ENCODE results near the gene DRGX. TPM values are rescaled to one million over a fixed set of nuclear protein-coding genes. Genes with fewer than 3 reads are reported as not detected.

Gene DRGX
- total RNA-seq, 1 experiment from 2014 or later = not detected

DNA sequence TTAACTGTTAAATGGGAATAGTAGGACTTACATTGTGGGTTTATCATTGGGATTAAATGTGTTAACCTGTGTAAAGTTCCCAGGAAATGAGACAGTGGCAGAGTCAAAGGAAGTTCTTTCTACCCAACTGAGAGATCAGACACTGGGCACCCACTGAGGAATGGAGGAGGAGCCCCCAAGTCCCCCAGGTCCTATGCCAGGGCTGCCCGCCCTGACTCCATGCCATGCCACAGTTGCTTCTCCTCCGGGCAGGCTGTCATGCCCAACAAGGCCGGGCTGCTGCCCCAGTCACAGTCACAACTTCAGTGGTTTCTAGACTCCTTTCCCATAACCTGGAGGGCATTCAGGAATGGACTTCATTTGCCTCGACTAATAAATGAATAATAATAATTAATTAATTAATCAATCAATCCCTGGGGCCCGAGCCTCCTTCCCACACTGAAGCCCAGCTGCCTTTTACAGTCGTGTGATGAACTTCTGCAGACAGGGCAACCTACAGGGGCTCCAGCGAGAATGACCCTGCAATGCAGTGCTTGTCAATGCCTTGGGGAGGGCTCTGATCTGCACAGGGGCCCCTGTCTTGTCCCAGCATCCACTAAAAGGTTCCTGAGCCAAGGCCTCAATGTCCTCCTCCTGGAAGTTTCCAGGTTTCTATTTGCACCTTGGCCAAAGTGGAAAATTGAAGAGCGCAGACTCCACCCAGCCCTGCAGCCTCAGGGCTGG lies 32.4 kb downstream of the DRGX start:
- Histone ChIP-seq H3K79me2 (ENCODE audit: low read length) (no peaks in the 10 kb centered on the region), H3K36me3 (ENCODE audit: insufficient read depth, low read length) (no peaks in the 10 kb centered on the region), H3K4me3 (ENCODE audit: low read length) (no peak overlapping the region), H3K27ac (ENCODE audit: low read length) (no peak overlapping the region), H3K27me3 (ENCODE audit: low read length) (no peaks in the 10 kb centered on the region), H2AFZ (ENCODE audit: low read length) (no peak overlapping the region), H3K9me3 (ENCODE audit: low read length) (no peaks in the 10 kb centered on the region), H4K20me1 (ENCODE audit: insufficient read depth, low read depth, low read length) (no peaks in the 10 kb centered on the region), H3K9me2 (replicated peaks; ENCODE audit: insufficient read depth, low read length) (no peaks in the 10 kb centered on the region), H3K4me2 (ENCODE audit: low read depth, low read length, poor library complexity, severe bottlenecking) (no peak overlapping the region), H3K4me1 (ENCODE audit: low read length) (no peaks in the 10 kb centered on the region), H3K9ac (ENCODE audit: low read length) (no peak overlapping the region)
- DNase-seq = no peak

DNA sequence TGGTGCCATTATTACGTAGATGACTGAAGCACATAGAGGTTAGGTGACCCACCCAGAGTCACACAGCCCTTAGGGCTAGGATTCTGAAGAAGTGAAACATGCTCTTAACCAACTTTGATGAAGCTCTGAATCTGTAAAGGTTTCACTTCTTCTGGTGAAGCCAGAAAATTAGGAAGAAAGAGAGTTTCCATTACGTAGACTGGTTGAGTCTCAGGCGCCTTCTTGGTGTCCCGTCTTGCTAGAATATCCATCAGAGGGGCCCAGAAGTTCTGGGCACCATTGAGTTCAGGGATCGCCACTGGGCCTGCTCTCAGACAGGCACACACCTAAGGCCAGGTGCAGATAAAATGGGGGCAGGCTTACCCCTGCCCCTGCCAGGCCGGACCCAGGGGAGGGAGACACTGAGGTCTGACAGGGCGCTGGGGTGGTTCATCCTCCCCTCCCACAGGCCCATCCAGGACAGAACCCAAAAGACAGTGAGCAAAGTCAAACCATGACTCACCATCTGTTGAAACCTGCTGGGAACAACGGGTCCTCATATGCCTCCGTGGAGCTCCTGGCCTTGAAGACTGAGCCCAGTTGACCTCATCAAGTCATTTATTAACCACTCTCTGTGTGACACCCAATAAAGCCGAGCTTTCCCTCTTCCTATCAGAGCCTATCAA lies 33.2 kb downstream of the DRGX start:
- H3K9me3 ChIP-seq (ENCODE audit: low read length) = no peaks in the 10 kb centered on the region
- no peaks in the 10 kb centered on the region for H3K9me2 ChIP-seq (replicated peaks; ENCODE audit: insufficient read depth, low read length)
- no peaks in the 10 kb centered on the region for H3K27me3 ChIP-seq (ENCODE audit: low read length)
- no peaks in the 10 kb centered on the region for H3K4me1 ChIP-seq (ENCODE audit: low read length)
- H3K79me2 ChIP-seq (ENCODE audit: low read length) = no peaks in the 10 kb centered on the region
- no peaks in the 10 kb centered on the region for H4K20me1 ChIP-seq (ENCODE audit: insufficient read depth, low read depth, low read length)
- H3K9ac ChIP-seq (ENCODE audit: low read length) = no peak overlapping the region
- no peak overlapping the region for H3K4me2 ChIP-seq (ENCODE audit: low read depth, low read length, poor library complexity, severe bottlenecking)
- no peak overlapping the region for H3K4me3 ChIP-seq (ENCODE audit: low read length)
- no peak overlapping the region for H3K27ac ChIP-seq (ENCODE audit: low read length)
- H2AFZ ChIP-seq (ENCODE audit: low read length) = no peak overlapping the region
- no peaks in the 10 kb centered on the region for H3K36me3 ChIP-seq (ENCODE audit: insufficient read depth, low read length)
- DNase-seq = no peak

DNA sequence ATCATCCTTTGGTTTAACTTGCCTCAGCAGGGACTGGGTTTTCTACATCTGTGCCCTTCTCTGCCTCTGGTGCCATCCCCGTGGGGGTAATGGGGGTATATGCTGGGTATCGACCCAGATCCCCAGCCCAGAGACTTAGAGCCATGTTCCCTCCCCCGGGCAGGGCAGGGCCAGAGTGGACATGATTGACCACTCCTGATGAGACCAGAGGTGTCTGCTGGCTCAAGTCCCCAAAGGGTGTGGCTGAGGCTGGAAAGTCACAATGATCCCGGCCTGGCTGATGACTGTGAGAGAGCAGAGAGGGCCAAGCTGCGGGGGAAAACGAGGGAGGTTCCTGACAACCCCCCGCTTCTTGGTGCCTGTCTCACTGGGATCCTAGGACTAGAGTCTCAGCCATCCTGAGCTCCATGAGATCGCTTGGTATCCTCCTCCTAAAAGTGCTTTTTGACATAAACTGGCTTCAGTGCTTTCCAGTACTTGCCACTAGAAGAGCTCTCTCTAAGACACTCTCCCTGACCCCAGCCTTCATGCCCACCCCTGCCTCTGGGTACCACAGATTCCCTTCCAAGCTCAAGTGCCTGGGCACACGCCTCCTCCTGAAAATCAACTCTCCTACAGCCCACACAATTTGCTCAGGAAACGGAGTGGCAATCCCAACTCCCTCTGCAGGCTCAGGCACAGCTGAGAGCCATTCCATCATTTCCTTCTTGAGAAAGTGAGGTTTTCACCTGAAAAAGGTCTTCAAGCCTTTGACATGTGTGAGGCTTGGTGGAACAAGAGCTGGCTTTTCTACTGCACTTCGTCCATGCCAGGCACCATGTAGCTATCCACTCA lies 33.9 kb downstream of the DRGX start:
- H3K9ac ChIP-seq (ENCODE audit: low read length) = no peak overlapping the region
- H3K4me1 ChIP-seq (ENCODE audit: low read length) = no peaks in the 10 kb centered on the region
- no peaks in the 10 kb centered on the region for H3K9me2 ChIP-seq (replicated peaks; ENCODE audit: insufficient read depth, low read length)
- no peak for DNase-seq
- no peaks in the 10 kb centered on the region for H4K20me1 ChIP-seq (ENCODE audit: insufficient read depth, low read depth, low read length)
- no peak overlapping the region for H2AFZ ChIP-seq (ENCODE audit: low read length)
- no peaks in the 10 kb centered on the region for H3K9me3 ChIP-seq (ENCODE audit: low read length)
- H3K79me2 ChIP-seq (ENCODE audit: low read length) = no peaks in the 10 kb centered on the region
- no peaks in the 10 kb centered on the region for H3K36me3 ChIP-seq (ENCODE audit: insufficient read depth, low read length)
- no peak overlapping the region for H3K4me3 ChIP-seq (ENCODE audit: low read length)
- H3K27ac ChIP-seq (ENCODE audit: low read length) = no peak overlapping the region
- no peaks in the 10 kb centered on the region for H3K27me3 ChIP-seq (ENCODE audit: low read length)
- no peak overlapping the region for H3K4me2 ChIP-seq (ENCODE audit: low read depth, low read length, poor library complexity, severe bottlenecking)

DNA sequence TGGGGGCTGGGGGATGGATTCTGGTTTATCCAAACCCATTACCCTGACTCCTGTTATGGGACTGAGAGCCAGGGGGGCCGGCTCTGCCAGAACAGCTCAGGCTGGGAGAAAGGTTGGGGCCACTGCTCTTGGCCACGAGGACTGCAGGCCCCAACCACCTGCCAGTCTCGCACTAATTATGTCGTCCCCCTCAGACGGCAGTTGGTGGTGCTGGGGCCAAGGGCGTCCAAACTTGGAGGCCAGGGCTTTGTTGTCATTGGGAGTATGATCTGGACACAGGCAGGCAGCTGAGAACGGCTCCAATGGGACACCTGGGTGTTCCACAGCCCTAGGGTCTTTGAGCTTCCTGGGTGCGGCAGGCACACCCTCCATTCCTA lies 34.7 kb downstream of the DRGX start:
- no peak for DNase-seq
- no peaks in the 10 kb centered on the region for H3K79me2 ChIP-seq (ENCODE audit: low read length)
- no peak overlapping the region for H3K27ac ChIP-seq (ENCODE audit: low read length)
- no peak overlapping the region for H2AFZ ChIP-seq (ENCODE audit: low read length)
- H3K4me1 ChIP-seq (ENCODE audit: low read length) = no peaks in the 10 kb centered on the region
- no peaks in the 10 kb centered on the region for H3K9me3 ChIP-seq (ENCODE audit: low read length)
- no peak overlapping the region for H3K4me2 ChIP-seq (ENCODE audit: low read depth, low read length, poor library complexity, severe bottlenecking)
- no peaks in the 10 kb centered on the region for H3K36me3 ChIP-seq (ENCODE audit: insufficient read depth, low read length)
- H3K27me3 ChIP-seq (ENCODE audit: low read length) = no peaks in the 10 kb centered on the region
- no peak overlapping the region for H3K4me3 ChIP-seq (ENCODE audit: low read length)
- H3K9ac ChIP-seq (ENCODE audit: low read length) = no peak overlapping the region
- no peaks in the 10 kb centered on the region for H3K9me2 ChIP-seq (replicated peaks; ENCODE audit: insufficient read depth, low read length)
- H4K20me1 ChIP-seq (ENCODE audit: insufficient read depth, low read depth, low read length) = no peaks in the 10 kb centered on the region

DNA sequence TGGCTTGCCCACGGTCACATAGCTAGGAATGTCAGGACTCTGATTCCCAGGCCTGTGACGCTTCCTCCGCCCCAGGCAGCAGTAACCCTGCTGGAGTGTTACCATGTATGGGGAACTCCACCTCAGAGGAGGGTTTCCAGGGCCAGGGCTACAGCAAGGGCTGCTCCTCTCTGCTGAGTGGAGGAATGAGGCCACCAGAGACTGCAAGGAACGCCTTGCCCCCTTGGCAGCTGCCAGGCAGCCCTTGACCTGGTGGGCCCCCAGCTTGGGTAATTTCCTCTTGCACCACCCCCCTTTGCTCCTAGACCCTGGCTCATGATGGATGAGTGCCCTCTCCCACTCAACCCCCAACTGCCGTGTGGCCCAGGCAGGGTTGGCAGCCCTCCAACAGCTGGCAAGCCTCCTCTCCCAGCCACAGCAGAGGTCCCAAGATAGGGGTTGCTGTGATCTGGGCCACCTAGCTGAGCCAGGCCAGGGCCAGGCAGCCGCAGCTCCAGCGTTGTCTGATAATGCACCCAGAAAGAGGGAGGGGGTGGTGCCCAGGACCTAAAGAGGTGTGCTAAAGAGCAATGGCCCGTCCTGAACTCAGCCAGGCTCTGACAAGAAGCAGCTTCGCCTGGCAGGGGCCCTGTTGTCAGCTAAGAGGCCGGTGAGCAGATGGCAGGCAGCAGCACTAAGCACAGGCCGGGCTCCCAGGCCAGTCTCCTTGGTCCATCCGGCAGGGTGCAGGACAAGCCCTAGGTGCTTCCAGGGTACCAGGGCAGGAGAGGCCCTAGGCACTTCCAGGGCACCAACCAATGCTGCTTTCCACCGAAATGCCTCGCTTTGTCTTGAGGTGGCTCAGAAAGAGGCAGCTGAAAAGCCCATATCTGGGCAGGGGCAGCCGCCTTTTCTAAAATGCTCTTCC lies 35.4 kb downstream of the DRGX start:
- H3K4me1 ChIP-seq (ENCODE audit: low read length) = no peaks in the 10 kb centered on the region
- H3K4me2 ChIP-seq (ENCODE audit: low read depth, low read length, poor library complexity, severe bottlenecking) = no peak overlapping the region
- H3K9me3 ChIP-seq (ENCODE audit: low read length) = no peaks in the 10 kb centered on the region
- no peaks in the 10 kb centered on the region for H4K20me1 ChIP-seq (ENCODE audit: insufficient read depth, low read depth, low read length)
- no peaks in the 10 kb centered on the region for H3K36me3 ChIP-seq (ENCODE audit: insufficient read depth, low read length)
- no peak overlapping the region for H2AFZ ChIP-seq (ENCODE audit: low read length)
- H3K79me2 ChIP-seq (ENCODE audit: low read length) = no peaks in the 10 kb centered on the region
- H3K27ac ChIP-seq (ENCODE audit: low read length) = no peak overlapping the region
- no peaks in the 10 kb centered on the region for H3K9me2 ChIP-seq (replicated peaks; ENCODE audit: insufficient read depth, low read length)
- no peak overlapping the region for H3K9ac ChIP-seq (ENCODE audit: low read length)
- no peak overlapping the region for H3K4me3 ChIP-seq (ENCODE audit: low read length)
- H3K27me3 ChIP-seq (ENCODE audit: low read length) = no peaks in the 10 kb centered on the region
- DNase-seq = no peak

DNA sequence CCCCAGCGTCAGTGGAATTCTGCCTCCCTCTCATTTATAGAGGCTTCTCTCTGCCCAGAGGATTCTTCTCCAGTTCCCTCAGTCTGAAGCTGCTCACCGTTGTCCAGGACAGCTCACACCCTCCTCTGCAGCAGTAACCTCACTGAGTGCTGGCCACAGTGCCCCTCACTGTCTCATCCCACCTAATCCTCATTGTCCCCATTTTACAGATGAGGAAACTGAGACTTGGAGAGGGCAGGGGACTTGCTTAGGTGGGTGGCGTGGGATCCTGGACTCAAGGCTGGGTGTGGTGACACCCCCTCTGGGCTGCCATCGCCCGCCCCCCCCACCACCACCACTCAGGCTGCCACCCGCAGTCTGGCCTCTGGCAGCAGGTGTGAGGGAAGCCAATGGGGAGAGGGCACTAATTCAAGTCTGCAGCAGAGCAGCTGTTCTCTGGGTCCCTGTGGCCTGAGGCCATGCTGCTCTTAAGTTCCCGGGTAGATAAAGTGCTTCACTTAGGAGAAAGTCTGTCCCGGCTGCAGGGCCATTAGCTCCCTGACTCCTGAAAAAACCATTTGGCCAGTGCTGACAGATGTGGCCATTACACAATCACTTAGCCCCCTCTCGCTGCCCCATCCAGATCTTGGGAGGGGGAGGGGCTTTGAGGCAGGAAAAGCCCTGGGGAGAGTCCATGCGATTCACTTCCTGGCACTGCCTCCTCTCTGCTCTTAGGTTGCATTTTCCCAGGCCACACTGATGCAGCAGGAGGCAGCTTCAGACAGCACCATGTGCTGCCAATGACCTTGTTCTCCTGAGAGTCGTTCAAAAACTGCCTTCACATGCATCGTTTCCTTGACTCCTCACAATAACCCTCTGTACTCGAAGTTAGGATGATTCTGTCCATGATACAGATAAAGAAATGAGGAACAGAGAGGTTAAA lies 36.3 kb downstream of the DRGX start:
- Histone ChIP-seq H4K20me1 (ENCODE audit: insufficient read depth, low read depth, low read length) (no peaks in the 10 kb centered on the region), H3K4me1 (ENCODE audit: low read length) (no peaks in the 10 kb centered on the region), H3K79me2 (ENCODE audit: low read length) (no peaks in the 10 kb centered on the region), H3K9ac (ENCODE audit: low read length) (no peak overlapping the region), H3K4me2 (ENCODE audit: low read depth, low read length, poor library complexity, severe bottlenecking) (no peak overlapping the region), H3K9me2 (replicated peaks; ENCODE audit: insufficient read depth, low read length) (no peaks in the 10 kb centered on the region), H2AFZ (ENCODE audit: low read length) (no peak overlapping the region), H3K9me3 (ENCODE audit: low read length) (no peaks in the 10 kb centered on the region), H3K36me3 (ENCODE audit: insufficient read depth, low read length) (no peaks in the 10 kb centered on the region), H3K4me3 (ENCODE audit: low read length) (no peak overlapping the region), H3K27me3 (ENCODE audit: low read length) (no peaks in the 10 kb centered on the region), H3K27ac (ENCODE audit: low read length) (no peak overlapping the region)
- no peak for DNase-seq

DNA sequence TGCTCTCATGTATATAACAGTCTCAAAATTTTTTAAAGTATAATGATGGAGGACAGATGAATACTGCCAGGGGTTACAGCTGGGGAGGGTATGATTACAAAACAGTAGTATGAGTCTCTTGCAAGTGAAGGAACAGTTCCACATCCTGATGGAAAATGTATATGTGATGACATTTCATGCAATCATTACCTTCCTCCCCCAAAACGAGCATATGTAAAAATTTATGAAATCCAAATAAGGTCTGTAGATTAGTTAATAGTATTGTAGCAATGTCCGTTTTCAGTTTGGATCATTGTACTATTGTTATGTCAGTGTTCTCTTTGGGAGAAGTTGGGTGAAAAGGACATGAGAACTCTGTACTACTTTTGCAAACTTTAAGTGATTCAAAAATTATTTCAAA lies 38.0 kb downstream of the DRGX start:
- no peaks in the 10 kb centered on the region for H3K9me2 ChIP-seq (replicated peaks; ENCODE audit: insufficient read depth, low read length)
- H3K4me3 ChIP-seq (ENCODE audit: low read length) = no peak overlapping the region

More for the DNA sequence above, 38.0 kb downstream of the DRGX start:
- H3K27ac ChIP-seq (ENCODE audit: low read length) = no peak overlapping the region
- H3K79me2 ChIP-seq (ENCODE audit: low read length) = no peaks in the 10 kb centered on the region
- H3K9ac ChIP-seq (ENCODE audit: low read length) = no peak overlapping the region
- no peak overlapping the region for H3K4me2 ChIP-seq (ENCODE audit: low read depth, low read length, poor library complexity, severe bottlenecking)
- no peaks in the 10 kb centered on the region for H3K4me1 ChIP-seq (ENCODE audit: low read length)
- no peak overlapping the region for H2AFZ ChIP-seq (ENCODE audit: low read length)
- no peaks in the 10 kb centered on the region for H4K20me1 ChIP-seq (ENCODE audit: insufficient read depth, low read depth, low read length)
- no peak for DNase-seq
- H3K27me3 ChIP-seq (ENCODE audit: low read length) = no peaks in the 10 kb centered on the region
- no peaks in the 10 kb centered on the region for H3K9me3 ChIP-seq (ENCODE audit: low read length)
- no peaks in the 10 kb centered on the region for H3K36me3 ChIP-seq (ENCODE audit: insufficient read depth, low read length)

Data from Karpas-422 (cell line).